OCI-LY3 (cell line): ENCODE data around the gene PPP2R3C.

Experiments
- EZH2phosphoT487 ChIP-seq: fragments of 200-600 bp; shearing (Covaris generic); IDR thresholded peaks from 2 replicates; pipeline ENCODE4 v1.6.1; 2018; ENCODE audit warnings: antibody characterized with exemption, mixed run types, low read depth
- TF ChIP-seq, protein P1 (sequence below): fragments of 200-600, 300-600 bp; sonication (generic); IDR thresholded peaks from 2 replicates; pipeline ENCODE4 v1.5.1; 2014; ENCODE audit warnings: antibody characterized with exemption, low read length, low read depth

DNA sequence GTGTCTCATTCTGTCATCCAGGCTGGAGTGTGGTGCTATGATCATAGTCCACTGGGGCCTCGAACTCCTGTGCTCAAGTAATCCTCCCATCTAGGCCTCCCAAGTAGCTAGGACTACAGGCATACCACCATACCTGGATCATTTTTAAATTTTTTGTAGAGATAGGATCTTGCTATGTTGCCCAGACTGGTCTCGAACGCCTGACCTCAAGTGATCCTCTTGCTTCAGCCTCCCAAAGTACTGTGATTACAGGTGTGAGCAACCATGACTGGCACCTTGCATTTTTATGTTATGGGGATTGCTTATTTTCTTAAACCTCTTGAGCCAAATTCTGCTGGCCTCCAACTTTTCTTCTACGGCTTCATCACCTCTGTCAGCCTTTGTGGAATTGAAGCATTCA, 27.4 kb upstream of the PPP2R3C start:
- TF ChIP-seq, protein P1, sequence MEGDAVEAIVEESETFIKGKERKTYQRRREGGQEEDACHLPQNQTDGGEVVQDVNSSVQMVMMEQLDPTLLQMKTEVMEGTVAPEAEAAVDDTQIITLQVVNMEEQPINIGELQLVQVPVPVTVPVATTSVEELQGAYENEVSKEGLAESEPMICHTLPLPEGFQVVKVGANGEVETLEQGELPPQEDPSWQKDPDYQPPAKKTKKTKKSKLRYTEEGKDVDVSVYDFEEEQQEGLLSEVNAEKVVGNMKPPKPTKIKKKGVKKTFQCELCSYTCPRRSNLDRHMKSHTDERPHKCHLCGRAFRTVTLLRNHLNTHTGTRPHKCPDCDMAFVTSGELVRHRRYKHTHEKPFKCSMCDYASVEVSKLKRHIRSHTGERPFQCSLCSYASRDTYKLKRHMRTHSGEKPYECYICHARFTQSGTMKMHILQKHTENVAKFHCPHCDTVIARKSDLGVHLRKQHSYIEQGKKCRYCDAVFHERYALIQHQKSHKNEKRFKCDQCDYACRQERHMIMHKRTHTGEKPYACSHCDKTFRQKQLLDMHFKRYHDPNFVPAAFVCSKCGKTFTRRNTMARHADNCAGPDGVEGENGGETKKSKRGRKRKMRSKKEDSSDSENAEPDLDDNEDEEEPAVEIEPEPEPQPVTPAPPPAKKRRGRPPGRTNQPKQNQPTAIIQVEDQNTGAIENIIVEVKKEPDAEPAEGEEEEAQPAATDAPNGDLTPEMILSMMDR, result no peak
- TF ChIP-seq EZH2phosphoT487, result no peak
